ENCODE measurements around the gene ULBP1.
"Not testable (repeated sequence)": the region's sequence is repeated elsewhere in the genome, so short reads cannot be mapped to it uniquely, and the experiment has no call there.

Gene ULBP1

DNA sequence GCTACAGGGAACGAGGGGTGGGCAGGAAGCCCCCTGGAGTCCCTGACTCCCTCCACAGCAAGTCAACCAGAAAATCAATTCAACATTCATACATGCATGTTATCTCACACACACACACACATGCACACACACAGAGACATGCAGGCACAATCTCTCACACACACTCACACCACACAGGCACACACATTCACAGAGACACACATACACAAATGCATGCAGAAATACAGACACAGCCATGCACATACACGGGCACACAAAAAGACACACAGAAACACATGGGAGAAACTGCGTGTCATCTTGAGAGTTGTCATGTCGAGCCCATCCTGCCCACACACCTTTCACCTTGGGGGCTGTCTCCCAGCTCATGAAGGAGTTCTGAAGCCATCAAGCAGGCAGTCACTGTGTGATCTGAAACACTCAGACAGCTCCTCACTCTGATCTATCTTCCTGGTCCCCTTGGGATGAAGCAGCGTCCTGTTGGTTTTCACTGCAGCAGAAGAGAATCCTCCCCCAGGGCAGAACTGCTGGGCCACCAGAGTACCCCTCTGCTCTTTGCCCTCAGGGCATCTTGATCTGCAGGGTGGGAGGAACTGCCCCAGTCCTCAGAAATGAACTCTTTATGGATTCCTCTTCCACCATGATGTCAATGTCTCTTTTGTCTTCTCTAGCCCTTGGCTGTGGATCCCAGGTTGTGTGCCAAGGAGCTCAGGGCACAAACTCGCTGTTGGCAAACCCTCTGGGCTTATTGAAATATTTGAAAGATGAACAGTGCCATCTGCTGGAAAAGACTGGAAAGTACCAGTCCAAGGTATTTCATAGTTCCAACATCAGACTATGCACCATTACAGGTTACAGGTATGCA, 52.8 kb downstream of the ULBP1 start:
- H3K27me3 Mint-ChIP-seq, result peaks cover 59% of the 10 kb centered on the region
- no peak overlapping the region for H3K27ac Mint-ChIP-seq
- H3K36me3 Mint-ChIP-seq, result no peaks in the 10 kb centered on the region
- no peak overlapping the region for H3K4me3 Mint-ChIP-seq
- peaks cover 13% of the 10 kb centered on the region for H3K4me1 Mint-ChIP-seq
- no peaks in the 10 kb centered on the region for H3K9me3 Mint-ChIP-seq

GRCh38 chr6:150017186-150017521, 53.4 kb downstream of the ULBP1 start:
- H3K27me3 Mint-ChIP-seq, result peaks cover 54% of the 10 kb centered on the region
- H3K4me1 Mint-ChIP-seq, result peaks cover 13% of the 10 kb centered on the region
- H3K36me3 Mint-ChIP-seq, H3K4me3 Mint-ChIP-seq, H3K27ac Mint-ChIP-seq, H3K9me3 Mint-ChIP-seq: not testable (repeated sequence)

DNA sequence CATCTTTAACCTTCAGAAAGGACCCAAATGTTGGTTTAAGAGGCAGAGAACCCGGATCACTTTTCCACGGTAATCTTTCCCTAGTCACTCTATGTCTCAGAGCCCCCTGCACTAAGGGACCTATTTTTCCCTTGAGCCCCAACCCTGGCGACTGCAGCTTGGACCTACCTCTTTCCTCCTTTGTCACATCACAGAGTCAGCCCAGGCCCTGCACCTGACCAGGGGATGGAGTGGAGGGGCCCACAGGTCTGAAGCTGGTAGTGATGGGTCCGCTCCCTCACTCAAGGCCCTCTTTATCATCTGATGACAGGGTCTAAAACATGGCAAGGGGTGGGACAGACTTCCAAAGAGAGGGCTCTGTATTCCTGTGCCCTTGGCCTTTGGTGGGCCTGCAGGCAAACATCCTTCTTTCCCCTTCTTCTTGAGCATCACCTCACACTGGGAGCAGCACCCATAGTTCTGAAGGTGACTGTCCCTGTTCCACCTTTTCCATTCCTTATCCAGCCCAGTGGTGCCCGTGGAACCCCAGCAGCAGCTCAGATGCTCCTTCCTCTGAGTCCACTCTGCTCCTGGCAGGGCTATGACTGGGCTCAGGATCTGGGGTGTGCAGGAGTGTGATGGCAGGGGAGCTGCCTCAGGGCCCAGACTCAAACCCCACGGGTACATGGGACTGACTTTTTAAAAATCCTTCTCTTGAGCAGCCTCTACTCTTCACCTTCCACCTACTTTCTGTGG, 55.3 kb downstream of the ULBP1 start:
- peaks cover 10% of the 10 kb centered on the region for H3K4me1 Mint-ChIP-seq
- no peak overlapping the region for H3K4me3 Mint-ChIP-seq
- H3K27ac Mint-ChIP-seq, result no peak overlapping the region
- no peaks in the 10 kb centered on the region for H3K36me3 Mint-ChIP-seq
- peaks cover 40% of the 10 kb centered on the region for H3K27me3 Mint-ChIP-seq
- no peaks in the 10 kb centered on the region for H3K9me3 Mint-ChIP-seq

- Mint-ChIP-seq H3K4me1 (peaks cover 11% of the 10 kb centered on the region), H3K27me3 (peaks cover 38% of the 10 kb centered on the region)
- H3K36me3 Mint-ChIP-seq, H3K27ac Mint-ChIP-seq, H3K9me3 Mint-ChIP-seq, H3K4me3 Mint-ChIP-seq: not testable (repeated sequence)
Measured at GRCh38 chr6:150021870-150022269, 58.1 kb downstream of the ULBP1 start.
